GM12878 (cell line): ENCODE results near the gene TMEM151A. TPM values are rescaled to one million over a fixed set of nuclear protein-coding genes. Genes with fewer than 3 reads are reported as not detected.

Experiments used
- ATAC-seq: fragments of 200-7000 bp; cut with Tn5 transposase; 3 replicates; pipeline ENCODE4 v1.9.1; 2020; ENCODE audit warnings: mild to moderate bottlenecking, moderate library complexity
- BruUV-seq: library from RNA; stranded (reverse); fragments of 400-500 nt; replicated peaks from 2 replicates; lab custom pipeline; 2021; lab: Mats Ljungman, UMichigan
- CTCF ChIA-PET: fragments of 300-600 bp; sonication (Branson Sonifier 250); formaldehyde crosslinking; extraction: SDS; loops from one replicate; lab custom pipeline; 2021; ENCODE audit warnings: inconsistent platforms; lab: Yijun Ruan, JAX
- POLR2A ChIA-PET: fragments of 350-600 bp; formaldehyde crosslinking; extraction: SDS; loops from one replicate; lab custom pipeline; 2021; ENCODE audit warnings: inconsistent platforms; lab: Charles Lee
- RAD21 ChIA-PET: fragments of 300-600 bp; sonication (Branson Sonifier 250); formaldehyde crosslinking; loops from one replicate; lab custom pipeline; 2023; ENCODE audit warnings: antibody characterized with exemption; ENCODE audit not compliant: unreplicated experiment; lab: Charles Lee
- SMC1A ChIA-PET: fragments of 300-600 bp; sonication (Branson Sonifier 250); formaldehyde crosslinking; loops from one replicate; lab custom pipeline; 2023; ENCODE audit not compliant: unreplicated experiment, uncharacterized antibody; lab: Charles Lee
- DNase-seq: peaks from one replicate; pipeline ENCODE4 v3.0.0-alpha.2; 2011; ENCODE audit warnings: low read depth, low spot score
- FAIRE-seq: peaks from 3 replicates; lab custom pipeline; 2011; peaks lifted over from hg19 to GRCh38; lab: Jason Lieb, UNC
- H2AFZ ChIP-seq: 2 replicates; pipeline ENCODE4 v1.6.0; 2011; ENCODE audit warnings: low read depth, low read length, control low read depth; ENCODE audit not compliant: control insufficient read depth
- H3K27ac ChIP-seq: 2 replicates; pipeline ENCODE4 v1.5.1; 2011; ENCODE audit warnings: control low read depth; ENCODE audit not compliant: control insufficient read depth, insufficient read depth
- H3K27me3 ChIP-seq, 2 experiments: replicated peaks in 1 of 2; 2 replicates each; pipeline versions ENCODE4 v1.6.0 to v1.6.1; 2011; ENCODE audit warnings: low read length in 1 of 2; ENCODE audit not compliant: control insufficient read depth in 2 of 2, insufficient read depth in 2 of 2
- H3K36me3 ChIP-seq, 2 experiments: 2 replicates each; pipeline ENCODE4 v1.5.1; 2011; ENCODE audit warnings: low read length in 1 of 2; ENCODE audit not compliant: control insufficient read depth in 2 of 2, insufficient read depth in 2 of 2
- H3K4me1 ChIP-seq: 2 replicates; pipeline ENCODE4 v1.6.1; 2011; ENCODE audit warnings: mild to moderate bottlenecking, low read length, moderate library complexity, mixed read lengths; ENCODE audit not compliant: control insufficient read depth, insufficient read depth
- H3K4me2 ChIP-seq: 2 replicates; pipeline ENCODE4 v1.6.0; 2011; ENCODE audit warnings: control low read depth; ENCODE audit not compliant: control insufficient read depth, insufficient read depth
- H3K4me3 ChIP-seq: fragments of 200-600 bp; sonication (generic); 2 replicates; pipeline ENCODE4 v1.5.1; 2016
- H3K79me2 ChIP-seq: 2 replicates; pipeline ENCODE4 v1.6.0; 2011; ENCODE audit warnings: low read length; ENCODE audit not compliant: control insufficient read depth, insufficient read depth
- H3K9ac ChIP-seq: 2 replicates; pipeline ENCODE4 v1.8.0; 2011; ENCODE audit warnings: low read length, control low read depth, mixed read lengths; ENCODE audit not compliant: control insufficient read depth, insufficient read depth
- H3K9me3 ChIP-seq: replicated peaks from 3 replicates; pipeline ENCODE4 v1.5.1; 2011; ENCODE audit warnings: mild to moderate bottlenecking, low read length; ENCODE audit not compliant: control insufficient read depth, insufficient read depth
- H4K20me1 ChIP-seq: 2 replicates; pipeline ENCODE4 v1.6.0; 2011; ENCODE audit not compliant: control insufficient read depth, insufficient read depth
- E2F4 ChIP-seq: IDR thresholded peaks from 2 replicates; pipeline ENCODE4 v1.6.1; 2012; ENCODE audit warnings: low read depth, low read length, improper control_type of control experiment
- FOXK2 ChIP-seq: fragments of 450-650 bp; IDR thresholded peaks from 2 replicates; pipeline ENCODE4 v1.6.1; 2017; ENCODE audit warnings: mild to moderate bottlenecking, moderate library complexity
- IKZF1 ChIP-seq: fragments of 450-650 bp; conservative IDR thresholded peaks from 2 replicates; pipeline ENCODE4 v1.6.1; 2017; ENCODE audit warnings: antibody characterized with exemption, mild to moderate bottlenecking
- PBX3 ChIP-seq: IDR thresholded peaks from 2 replicates; pipeline ENCODE4 v1.6.1; 2011; ENCODE audit warnings: mild to moderate bottlenecking, low read depth, low read length, moderate library complexity; ENCODE audit not compliant: insufficient replicate concordance
- SREBF1 ChIP-seq: IDR thresholded peaks from 2 replicates; pipeline ENCODE4 v1.6.1; 2012; ENCODE audit warnings: mild to moderate bottlenecking, low read length
- ZBTB33 ChIP-seq: fragments of 450-650 bp; IDR thresholded peaks from 2 replicates; pipeline ENCODE4 v1.6.1; 2017; ENCODE audit warnings: mild to moderate bottlenecking
- WGBS: methylation state at CpG from one replicate; pipeline ENCODE4 v1.1.6; 2016; ENCODE audit warnings: low lambda C conversion rate; ENCODE audit not compliant: insufficient replicate concordance, insufficient coverage; ENCODE audit errors: missing lambda C conversion rate; 5-methylcytosine and 5-hydroxymethylcytosine counted together
- in situ Hi-C: fragments of 300-500 bp; cut with MboI; formaldehyde crosslinking; loops from 9 replicates; pipeline ENCODE4 v1.14.3; 2018; ENCODE audit warnings: mixed read lengths
- intact Hi-C: fragments of 100-400 bp; cut with micrococcal nuclease; formaldehyde crosslinking; loops from one replicate; pipeline ENCODE4 v1.14.2; 2022; ENCODE audit not compliant: unreplicated experiment
- polyA plus RNA-seq, 11 experiments: library from polyadenylated mRNA; depleted of rRNA in 4 of 11; unstranded in 6 of 11; stranded (reverse) in 5 of 11; fragments of >200 nt; fragmentation: Nextera tagmentation in 4 of 11; fragmentation: Illumina TruSeq in 1 of 11; extraction: Ambion mirVana in 4 of 11; extraction: Trizol in 1 of 11; gene quantifications; 1 replicate in 1 of 11; 2 replicates in 10 of 11; pipeline versions ENCODE4 v1.2.1 to v1.2.3, GENCODE V29; 2011 to 2016; ENCODE audit warnings: inconsistent platforms in 2 of 11, missing spikeins in 2 of 11, low read depth in 1 of 11
- total RNA-seq, 4 experiments: library from RNA; depleted of rRNA in 3 of 4; stranded (reverse); fragments of >200 nt in 3 of 4; fragmentation: Illumina TruSeq in 1 of 4; extraction: Trizol in 1 of 4; gene quantifications; 2 replicates each; pipeline versions ENCODE4 v1.2.1 to v1.2.3, GENCODE V29; 2013 to 2021
- TF ChIP-seq, protein P1 (sequence below): fragments of 450-650 bp; formaldehyde crosslinking; IDR thresholded peaks from 2 replicates; pipeline ENCODE4 v1.5.0; 2022; ENCODE audit warnings: mild to moderate bottlenecking, missing genetic modification characterization

TMEM151A gene
- total and polyA plus RNA-seq, 10 of the 15 experiments (the other 5 are each of a cell fraction or from before 2014, with no cell fraction given), result not detected

DNA sequence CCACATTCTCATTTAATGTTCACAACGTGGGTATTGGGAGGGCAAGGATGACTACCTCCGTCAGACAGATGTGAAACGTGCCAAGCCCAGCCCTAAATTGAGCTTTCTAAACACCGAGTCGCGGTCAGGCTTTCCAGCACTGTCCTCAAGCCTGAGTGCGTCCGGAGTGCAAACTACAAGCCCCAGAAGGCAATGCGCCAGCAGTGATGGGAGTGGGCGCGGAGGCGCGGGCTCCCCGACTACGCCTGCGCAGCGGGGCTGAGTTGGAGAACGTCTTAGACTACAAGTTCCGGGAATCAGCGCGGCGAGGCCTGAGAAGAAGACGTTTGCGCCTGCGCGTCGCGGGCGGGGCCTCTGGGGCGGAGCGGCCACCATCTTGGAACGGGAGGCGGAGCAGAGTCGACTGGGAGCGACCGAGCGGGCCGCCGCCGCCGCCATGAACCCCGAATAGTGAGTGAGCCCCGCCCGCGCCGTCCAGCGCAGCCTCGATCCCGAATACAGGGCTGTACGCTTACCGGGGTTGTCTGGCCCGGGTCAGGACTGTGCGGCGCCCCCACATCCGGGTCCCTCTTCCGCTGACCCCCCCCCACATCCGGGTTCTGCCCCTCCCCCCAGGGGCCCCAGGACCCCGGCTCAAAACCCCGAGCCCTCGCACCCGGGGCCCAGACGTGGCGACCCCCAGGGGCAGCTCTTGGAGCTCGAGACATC lies 23.3 kb upstream of the TMEM151A start, which contains the start of gene RAB1B (continued):
- TF ChIP-seq ZBTB33 (no peak), E2F4 (peak; percentile 57; the same call in 1 of the 2 replicates), FOXK2 (no peak), SREBF1 (peak; percentile 85)

- DNase-seq (no peak), FAIRE-seq (peak; percentile 54), ATAC-seq (0 out of 3 replicates have a peak, but pooled peaks have one; percentile 3)
- in situ Hi-C loops (no loop called here), intact Hi-C loops (loop anchor here (2.0 kb wide), 1 partner anchor 14 kb away; no protein-coding TSS in a partner anchor)
- no peaks in the 10 kb centered on the region for H3K27me3 ChIP-seq
- H2AFZ ChIP-seq, result peak overlapping the region; percentile 28; the same call in 1 of the 2 replicates
- H3K9me3 ChIP-seq, result no peaks in the 10 kb centered on the region
- peaks cover 11% of the 10 kb centered on the region for H3K4me1 ChIP-seq
- H3K4me2 ChIP-seq, result peak overlapping the region; percentile 48
- no peaks in the 10 kb centered on the region for H4K20me1 ChIP-seq
- RAD21 ChIA-PET, result interaction anchor here (2.2 kb wide), 1 partner anchor 12 kb away, joined by 9 read pairs; no protein-coding TSS in a partner anchor
- CTCF ChIA-PET, result interaction anchor here (0.6 to 1.5 kb wide), 4 partner anchors 13 to 368 kb away, joined by 3 to 5 read pairs (median 4); no protein-coding TSS in a partner anchor
- H3K79me2 ChIP-seq, result peaks cover 27% of the 10 kb centered on the region
- SMC1A ChIA-PET, result no interaction called here
- BruUV-seq, result TSS peak; percentile 58
- H3K27ac ChIP-seq, result peak overlapping the region; percentile 94
- peak overlapping the region; percentile 97 for H3K9ac ChIP-seq
- under 1% methylated on average over 32 of the region's 32 CpGs for WGBS
- peaks cover 15 to 27% of the 10 kb centered on the region in 2 experiments for H3K36me3 ChIP-seq
- peak overlapping the region; percentile 96 for H3K4me3 ChIP-seq
- POLR2A ChIA-PET, result interaction anchor here (1.0 to 2.6 kb wide), 6 partner anchors 13 to 396 kb away, joined by 3 to 26 read pairs (median 8); partner anchors contain the start of genes SF3B2 and YIF1A
- no peak for TF ChIP-seq SREBF1
- peak; percentile 56; the same call in 1 of the 2 replicates for TF ChIP-seq IKZF1
- TF ChIP-seq, protein P1, sequence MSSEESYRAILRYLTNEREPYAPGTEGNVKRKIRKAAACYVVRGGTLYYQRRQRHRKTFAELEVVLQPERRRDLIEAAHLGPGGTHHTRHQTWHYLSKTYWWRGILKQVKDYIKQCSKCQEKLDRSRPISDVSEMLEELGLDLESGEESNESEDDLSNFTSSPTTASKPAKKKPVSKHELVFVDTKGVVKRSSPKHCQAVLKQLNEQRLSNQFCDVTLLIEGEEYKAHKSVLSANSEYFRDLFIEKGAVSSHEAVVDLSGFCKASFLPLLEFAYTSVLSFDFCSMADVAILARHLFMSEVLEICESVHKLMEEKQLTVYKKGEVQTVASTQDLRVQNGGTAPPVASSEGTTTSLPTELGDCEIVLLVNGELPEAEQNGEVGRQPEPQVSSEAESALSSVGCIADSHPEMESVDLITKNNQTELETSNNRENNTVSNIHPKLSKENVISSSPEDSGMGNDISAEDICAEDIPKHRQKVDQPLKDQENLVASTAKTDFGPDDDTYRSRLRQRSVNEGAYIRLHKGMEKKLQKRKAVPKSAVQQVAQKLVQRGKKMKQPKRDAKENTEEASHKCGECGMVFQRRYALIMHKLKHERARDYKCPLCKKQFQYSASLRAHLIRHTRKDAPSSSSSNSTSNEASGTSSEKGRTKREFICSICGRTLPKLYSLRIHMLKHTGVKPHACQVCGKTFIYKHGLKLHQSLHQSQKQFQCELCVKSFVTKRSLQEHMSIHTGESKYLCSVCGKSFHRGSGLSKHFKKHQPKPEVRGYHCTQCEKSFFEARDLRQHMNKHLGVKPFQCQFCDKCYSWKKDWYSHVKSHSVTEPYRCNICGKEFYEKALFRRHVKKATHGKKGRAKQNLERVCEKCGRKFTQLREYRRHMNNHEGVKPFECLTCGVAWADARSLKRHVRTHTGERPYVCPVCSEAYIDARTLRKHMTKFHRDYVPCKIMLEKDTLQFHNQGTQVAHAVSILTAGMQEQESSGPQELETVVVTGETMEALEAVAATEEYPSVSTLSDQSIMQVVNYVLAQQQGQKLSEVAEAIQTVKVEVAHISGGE, result no peak
- TF ChIP-seq PBX3, result no peak
Observed at GRCh38 chr11:66268952-66269905, 22.5 kb upstream of the TMEM151A start.
